WERI-Rb-1 (cell line): ENCODE measurements around the gene DMPK.
A peak's percentile ranks its signal among the peaks of the same experiment; 100 is the strongest.
"Not testable (repeated sequence)": the region's sequence is repeated elsewhere in the genome, so short reads cannot be mapped to it uniquely, and the experiment has no call there.

ENCODE experiments used
- DNase-seq: peaks from one replicate; pipeline ENCODE4 v3.0.0-alpha.2; 2020
- H3K27ac ChIP-seq: fragments of 250-450 bp; sonication (Bioruptor Pico); 2 replicates; pipeline ENCODE4 v1.5.1; 2020; ENCODE audit warnings: mild to moderate bottlenecking, moderate library complexity
- H3K27me3 ChIP-seq: fragments of 250-450 bp; sonication (Bioruptor Pico); 2 replicates; pipeline ENCODE4 v1.5.1; 2021; ENCODE audit warnings: mild to moderate bottlenecking, low read depth, moderate library complexity; ENCODE audit not compliant: insufficient read depth, severe bottlenecking
- H3K36me3 ChIP-seq: fragments of 250-450 bp; sonication (Bioruptor Pico); 2 replicates; pipeline ENCODE4 v1.5.1; 2020; ENCODE audit warnings: mild to moderate bottlenecking, moderate library complexity
- H3K4me3 ChIP-seq: 2 replicates; pipeline ENCODE4 v1.5.1; 2011; ENCODE audit warnings: low read depth, mild to moderate bottlenecking, control low read depth, low read length
- H3K9me3 ChIP-seq: fragments of 250-450 bp; sonication (Bioruptor Pico); 2 replicates; pipeline ENCODE4 v1.5.1; 2021; ENCODE audit warnings: mild to moderate bottlenecking, moderate library complexity; ENCODE audit not compliant: severe bottlenecking
- CTCF ChIP-seq: IDR thresholded peaks from 2 replicates; pipeline ENCODE4 v1.5.1; 2011; ENCODE audit warnings: low read depth, mild to moderate bottlenecking, control low read depth, inconsistent platforms, low read length

DMPK gene

GRCh38 chr19:45733160-45733810, 49.0 kb downstream of the DMPK start, which contains the start of gene MEIOSIN:
Gene MEIOSIN, plus strand, starts transcription at chr19:45733439. Its CDS starts 1,938 bp downstream, at chr19:45735377.
- no peak within 1 kb of the TSS for H3K27ac ChIP-seq

DNA sequence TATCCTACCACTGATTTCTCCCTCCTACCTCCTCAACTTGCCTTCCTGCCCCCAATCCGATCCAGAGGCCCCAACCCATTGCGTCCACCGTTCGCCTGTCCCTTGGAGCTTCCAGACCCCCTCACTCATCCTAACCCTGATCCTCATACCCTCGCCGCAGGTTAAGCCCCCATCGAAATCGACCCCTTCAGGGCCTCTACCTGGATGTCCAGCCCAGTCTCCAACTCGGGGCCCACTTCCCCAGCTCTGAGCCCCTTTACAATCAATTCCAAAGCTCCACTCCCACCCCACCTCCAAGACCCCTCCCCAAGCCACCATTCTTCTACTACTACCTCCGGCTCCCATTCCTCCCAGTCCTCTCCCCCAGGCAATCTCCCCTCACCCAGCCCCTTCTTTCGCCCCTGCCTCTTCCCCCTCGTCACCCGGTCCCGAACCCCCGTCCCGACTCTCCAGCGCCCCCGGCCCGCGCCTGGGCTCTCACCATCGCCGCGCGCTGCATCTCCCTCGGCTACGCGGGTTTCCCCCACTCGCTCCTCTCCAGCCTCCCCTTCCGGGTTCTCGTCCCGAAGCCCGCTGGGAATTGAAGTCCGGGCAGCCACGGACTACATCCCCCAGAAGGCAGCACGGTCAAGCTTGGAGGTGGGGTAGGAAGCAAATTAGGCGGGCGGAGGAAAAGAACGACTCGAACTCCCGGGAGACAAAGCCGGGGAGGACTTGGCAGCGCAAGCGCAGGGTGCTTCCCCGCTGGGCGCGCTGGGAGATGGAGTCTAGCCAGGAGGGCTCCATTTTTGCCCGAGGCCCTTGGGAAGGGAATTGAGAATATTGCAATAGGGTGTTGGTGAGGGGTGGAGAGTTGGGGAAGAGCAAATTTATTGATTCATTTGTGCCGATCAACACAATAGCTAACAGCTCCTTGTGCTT, 51.7 kb downstream of the DMPK start, which contains the start of gene FBXO46:
TSS of gene FBXO46 (minus strand) at position 529 of the 921 bp plus-strand sequence. CDS start 17,401 bp downstream, outside the sequence.
- DNase-seq = peak; percentile 98
- no peak for TF ChIP-seq CTCF
- no peaks in the 10 kb centered on the region for H3K27me3 ChIP-seq
- H3K9me3 ChIP-seq = peaks cover 2% of the 10 kb centered on the region
- H3K27ac ChIP-seq = peak within 1 kb of the TSS; percentile 58
- H3K4me3 ChIP-seq = peak within 1 kb of the TSS; percentile 61
- no peaks in the 10 kb centered on the region for H3K36me3 ChIP-seq

More at GRCh38 chr19:45733160-45733810, 49.0 kb downstream of the DMPK start, which contains the start of gene MEIOSIN:
- DNase-seq = no peak
- Histone ChIP-seq H3K36me3 (no peaks in the 10 kb centered on the region), H3K4me3 (no peak within 1 kb of the TSS), H3K27me3 (no peaks in the 10 kb centered on the region), H3K9me3 (peaks cover 2% of the 10 kb centered on the region)
- TF ChIP-seq CTCF = no peak

DNA sequence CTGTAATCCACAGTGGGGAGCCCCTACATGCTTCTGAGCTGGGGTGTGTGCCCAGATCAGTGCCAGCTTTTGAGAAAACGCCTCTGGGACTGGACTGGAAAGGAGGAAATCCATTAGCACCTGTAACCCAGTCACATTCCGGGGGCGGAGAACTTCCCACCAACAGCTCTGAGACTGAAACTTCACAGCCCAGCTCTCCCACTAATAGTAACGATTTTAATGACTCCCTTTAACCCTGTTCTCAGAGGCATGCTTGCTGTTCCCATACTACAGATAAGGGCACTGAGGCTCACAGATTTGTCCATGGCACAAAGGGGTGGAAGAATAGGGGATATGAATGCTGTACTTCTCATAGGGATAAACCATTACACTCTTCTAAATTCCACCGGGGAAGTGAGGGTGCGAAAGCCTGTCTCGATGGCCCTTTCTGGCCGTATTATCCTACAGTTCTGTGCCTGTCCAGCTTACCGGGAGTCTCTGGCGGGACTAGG, 52.4 kb downstream of the DMPK start:
- Histone ChIP-seq H3K4me3 (peak overlapping the region; percentile 61), H3K36me3 (no peaks in the 10 kb centered on the region), H3K27ac (no peak overlapping the region; the same call in 1 of the 2 replicates), H3K9me3 (peaks cover 2% of the 10 kb centered on the region), H3K27me3 (no peaks in the 10 kb centered on the region)
- TF ChIP-seq CTCF = no peak
- no peak for DNase-seq

GRCh38 chr19:45728683-45729082, 53.6 kb downstream of the DMPK start:
- H3K4me3 ChIP-seq, H3K9me3 ChIP-seq, H3K27ac ChIP-seq, H3K27me3 ChIP-seq, H3K36me3 ChIP-seq, DNase-seq: not testable (repeated sequence)

- not testable (repeated sequence) for DNase-seq, H3K27me3 ChIP-seq, H3K27ac ChIP-seq, H3K9me3 ChIP-seq, H3K4me3 ChIP-seq
- H3K36me3 ChIP-seq = peaks cover 25% of the 10 kb centered on the region
Observed at GRCh38 chr19:45720065-45720464, 62.2 kb downstream of the DMPK start.
